HUDEP-2 (cell line): ENCODE data around the gene HOXB6.

Experiments used
- DNase-seq, 76 experiments: peaks; one replicate each; lab custom pipeline; 2025; ENCODE audit not compliant: unreplicated experiment in 76 of 76; lab: John Stamatoyannopoulos, UW

The HOXB6 gene

DNA sequence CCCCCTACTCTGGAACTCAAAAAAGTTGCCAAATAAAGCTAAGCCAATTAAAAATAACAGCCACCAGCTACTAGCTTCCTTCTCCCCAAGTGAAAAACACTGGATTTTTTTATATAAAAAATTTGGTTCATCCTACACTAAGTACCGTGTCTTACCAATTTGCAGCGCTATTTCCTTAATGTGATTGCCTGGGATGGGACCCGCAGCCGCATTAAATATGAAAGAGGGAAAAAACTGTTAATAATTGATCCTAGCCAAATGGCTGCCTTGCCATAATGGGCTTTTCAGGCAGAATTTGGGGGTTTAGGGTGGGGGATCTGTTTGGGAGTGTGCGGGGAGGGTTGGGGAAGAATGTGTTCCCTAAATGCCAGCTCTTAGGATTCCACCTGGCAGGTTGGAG is 19.3 kb upstream of the HOXB6 start:
- no peak for DNase-seq

GRCh38 chr17:48623583-48623982 is 18.8 kb upstream of the HOXB6 start:
- no peak for DNase-seq

- no peak for DNase-seq
Observed at GRCh38 chr17:48622857-48623256, 18.1 kb upstream of the HOXB6 start.

DNA sequence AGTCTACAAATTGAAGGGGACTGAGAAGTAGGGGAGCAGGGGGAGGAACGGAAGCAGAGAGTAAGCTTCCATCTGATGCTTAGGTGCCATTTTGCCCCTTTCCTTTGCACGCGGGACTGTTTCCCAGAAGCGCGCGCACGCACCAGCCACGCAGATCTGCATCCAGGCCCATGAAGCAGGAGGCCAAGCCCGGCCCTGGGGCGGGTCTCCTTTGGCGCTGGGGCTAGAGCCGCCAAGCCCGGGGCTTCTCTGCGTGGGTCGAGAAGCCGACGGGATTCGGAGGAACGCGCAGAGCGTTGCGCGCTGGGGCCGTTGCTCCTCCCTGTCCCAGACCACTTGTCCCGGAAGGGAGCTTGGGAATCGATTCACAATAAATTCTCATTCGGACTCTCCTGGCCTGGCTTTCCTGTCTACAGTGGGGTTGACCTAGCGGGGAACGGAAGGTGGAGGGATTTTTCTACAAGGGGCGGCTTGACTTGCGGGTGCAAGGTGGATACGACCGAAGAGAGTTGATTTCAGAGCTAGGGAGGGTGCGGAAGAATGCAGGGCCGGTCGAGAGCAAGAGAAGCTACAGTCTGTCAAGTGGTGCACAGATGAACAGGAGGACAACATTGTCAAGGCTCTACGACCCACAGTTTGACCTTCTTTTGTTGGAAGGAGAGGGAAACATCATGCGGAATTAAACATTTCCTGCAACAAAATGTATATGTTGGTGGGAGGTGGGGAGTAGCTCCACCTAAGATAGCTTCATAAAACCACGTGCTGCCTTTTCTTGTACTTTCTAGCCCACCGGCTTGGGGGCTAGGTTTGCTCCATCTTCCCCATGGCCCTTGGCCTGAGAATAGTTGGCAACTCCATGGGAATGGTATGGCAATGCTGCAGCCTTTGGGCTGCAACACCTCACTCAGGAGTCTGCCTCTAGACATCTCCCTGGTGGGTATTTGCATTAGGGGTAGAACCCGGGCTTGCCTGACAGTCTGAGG is 16.9 kb upstream of the HOXB6 start:
- no peak for DNase-seq

DNA sequence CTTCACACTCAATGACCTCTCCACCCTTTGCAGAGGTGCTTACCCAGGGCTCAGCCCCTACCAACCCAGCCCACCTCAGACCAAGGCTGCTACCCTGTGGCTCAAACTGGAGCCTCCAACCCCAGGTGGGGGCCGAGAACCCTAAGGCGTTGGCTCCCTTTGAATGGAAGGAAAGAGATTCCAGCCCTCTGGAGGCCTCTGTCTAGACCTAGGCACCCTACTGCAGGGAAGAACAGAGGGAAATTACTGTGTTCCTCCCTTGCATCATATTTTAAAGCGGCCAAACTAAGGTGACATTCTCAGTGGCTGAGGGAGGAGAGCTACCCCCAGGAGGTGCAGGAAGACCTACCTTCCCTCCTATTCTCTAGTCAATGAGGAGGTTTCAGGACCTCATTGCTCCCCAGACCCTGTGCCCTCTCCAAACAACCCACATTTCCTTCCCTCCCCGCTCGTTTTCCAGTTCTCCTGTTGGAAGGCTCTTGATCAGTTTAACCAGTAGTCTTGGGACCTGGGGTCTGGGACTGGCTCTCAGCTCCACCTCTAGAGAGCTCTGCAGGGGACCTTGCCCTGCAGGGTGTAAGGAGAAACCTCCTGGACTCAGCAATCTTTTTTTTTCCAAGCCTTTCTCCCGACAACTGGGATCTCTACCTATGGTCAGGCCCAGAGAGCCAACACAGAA is 15.8 kb upstream of the HOXB6 start:
- no peak for DNase-seq

- DNase-seq: no peak
Observed at GRCh38 chr17:48619826-48620449, 15.2 kb upstream of the HOXB6 start.

DNA sequence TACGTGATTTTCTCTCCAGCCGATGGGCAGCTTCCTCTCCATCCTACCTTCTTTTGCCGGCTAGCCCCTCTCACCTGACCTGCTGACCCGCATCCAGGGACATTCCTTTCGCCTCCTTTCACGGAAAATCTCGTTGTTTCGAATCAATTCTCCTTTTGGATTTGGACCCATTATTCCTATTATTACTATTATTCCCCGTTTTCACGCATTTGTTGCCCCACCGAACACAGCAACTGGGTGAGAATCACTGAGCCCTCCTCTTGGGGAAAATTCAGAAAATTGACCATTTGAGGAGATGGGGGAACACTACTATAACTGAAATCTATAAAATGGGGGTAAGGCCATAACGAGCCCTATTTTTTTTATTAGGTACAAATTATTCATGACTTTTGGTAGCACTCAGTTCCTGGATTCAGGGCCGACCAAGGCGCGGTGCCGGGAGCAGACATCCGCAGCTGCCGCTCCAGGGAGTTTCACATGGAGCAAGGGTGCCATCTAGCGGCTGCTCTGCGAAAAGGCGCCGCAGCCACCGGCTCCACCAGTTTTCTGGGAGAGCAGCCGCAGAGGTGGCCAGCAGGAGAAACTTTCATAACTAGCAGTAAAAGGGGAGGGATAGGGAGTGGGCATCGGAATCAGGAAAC is 13.6 kb upstream of the HOXB6 start:
- peak in 67 of 76 experiments; percentile 9 to 86 (median 67) for DNase-seq

DNA sequence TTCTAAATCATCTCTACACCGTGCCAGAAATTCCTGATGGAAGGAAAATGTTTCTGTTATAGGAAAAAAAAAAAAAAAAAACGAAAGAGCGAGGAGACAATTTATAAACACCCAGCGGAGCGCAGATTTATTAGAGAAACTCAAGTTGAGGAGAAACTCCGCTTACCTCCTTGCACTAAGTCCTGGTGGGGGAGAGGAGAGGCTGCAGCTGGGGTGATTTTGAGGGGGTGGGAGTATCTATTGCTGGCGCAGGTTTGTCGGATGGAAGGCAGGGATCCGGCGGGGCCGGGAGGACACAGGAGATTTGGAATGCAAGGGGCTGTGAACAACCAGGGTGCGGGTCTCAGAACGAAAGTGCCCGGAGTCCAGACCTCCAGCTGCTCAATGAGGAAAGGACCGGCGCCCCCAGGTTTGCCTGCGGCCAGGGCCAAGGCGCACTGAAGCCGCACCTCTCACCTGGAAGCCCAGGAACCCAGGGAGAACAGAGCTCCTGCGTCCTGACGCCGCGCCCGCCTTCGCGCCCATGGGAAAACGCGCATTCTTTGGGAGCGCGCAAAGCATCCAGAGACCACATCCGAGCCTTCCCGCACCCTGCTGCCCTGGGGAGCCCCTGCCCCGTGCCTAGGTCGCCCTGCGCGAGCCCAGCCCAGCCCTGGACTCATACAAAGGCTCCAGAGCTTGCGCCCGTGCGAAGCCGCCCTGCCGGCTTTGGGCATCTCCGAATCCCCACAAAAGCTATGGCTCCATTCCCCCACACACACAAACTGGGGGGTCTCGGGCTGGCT is 12.9 kb upstream of the HOXB6 start:
- DNase-seq: no peak

DNA sequence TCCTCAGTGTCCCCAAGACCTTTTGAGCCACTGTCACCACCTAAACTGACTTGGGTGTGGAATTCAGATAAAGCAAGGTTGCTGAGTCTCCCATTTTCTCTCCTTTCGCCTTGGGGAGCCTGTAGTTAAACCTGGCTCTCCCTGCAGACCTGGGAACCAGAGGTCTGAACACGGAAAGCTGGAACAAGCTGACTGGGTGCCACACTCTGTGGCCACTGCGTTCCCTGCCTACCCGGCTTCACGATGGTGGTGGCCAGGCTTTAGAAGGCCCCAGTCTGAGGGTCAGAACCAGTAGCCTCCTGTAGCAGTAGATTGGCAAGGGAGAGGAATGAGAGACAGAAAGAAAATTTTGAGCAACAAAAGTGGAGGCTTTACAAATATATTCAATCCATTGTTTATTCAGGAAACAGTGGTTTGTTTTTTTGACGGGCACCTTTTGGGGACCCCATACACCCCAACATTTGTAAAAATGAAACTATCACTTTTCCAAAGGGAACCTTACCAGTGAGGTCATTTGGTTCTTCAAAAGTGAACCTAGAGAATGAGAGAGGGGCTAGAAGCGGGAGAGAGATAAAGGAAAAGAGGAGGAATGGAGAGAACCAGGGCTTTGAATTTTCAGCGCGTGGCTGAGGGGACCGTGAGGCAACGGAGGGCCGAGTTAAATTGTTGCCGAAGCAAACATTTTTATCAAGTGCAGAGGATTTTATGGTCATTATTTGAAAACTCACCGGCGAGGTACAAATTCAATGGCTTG is 12.1 kb upstream of the HOXB6 start:
- no peak for DNase-seq

DNA sequence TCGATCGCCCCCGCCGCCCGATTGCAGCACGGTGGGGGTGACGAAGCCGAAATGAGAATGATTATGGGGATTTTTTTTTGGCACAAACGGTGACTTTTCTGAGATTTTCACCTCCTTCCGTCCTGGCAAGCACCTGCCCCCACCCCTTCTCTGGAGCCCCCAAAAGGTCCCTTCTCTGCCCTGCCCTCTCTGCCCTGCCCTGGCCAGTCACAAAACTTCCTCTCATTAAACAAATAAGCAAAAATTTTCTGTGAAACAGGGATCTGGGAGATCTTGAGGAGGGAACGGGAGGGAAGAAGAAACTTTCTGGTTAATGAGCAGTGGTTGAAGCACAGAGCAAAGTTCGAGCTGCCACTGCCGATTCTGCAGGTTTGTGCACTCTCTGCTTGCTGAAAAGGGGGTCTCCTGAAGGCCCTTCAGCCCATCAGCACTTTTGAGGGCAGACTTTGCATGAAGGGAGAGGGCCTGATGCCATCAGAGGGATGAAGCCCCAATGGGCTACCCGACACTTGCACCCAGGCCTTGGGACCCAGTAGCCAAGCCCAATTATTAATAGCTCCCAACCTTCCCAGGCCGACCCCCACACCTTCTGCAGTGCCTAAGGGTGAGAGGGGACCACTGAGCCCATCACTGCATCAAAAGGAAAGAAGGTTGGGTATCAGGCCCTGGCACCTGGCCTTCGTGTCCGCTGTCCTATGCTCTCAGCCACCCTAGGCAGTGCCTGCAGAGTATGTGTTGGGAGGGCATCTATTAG is 11.4 kb upstream of the HOXB6 start:
- no peak for DNase-seq

DNA sequence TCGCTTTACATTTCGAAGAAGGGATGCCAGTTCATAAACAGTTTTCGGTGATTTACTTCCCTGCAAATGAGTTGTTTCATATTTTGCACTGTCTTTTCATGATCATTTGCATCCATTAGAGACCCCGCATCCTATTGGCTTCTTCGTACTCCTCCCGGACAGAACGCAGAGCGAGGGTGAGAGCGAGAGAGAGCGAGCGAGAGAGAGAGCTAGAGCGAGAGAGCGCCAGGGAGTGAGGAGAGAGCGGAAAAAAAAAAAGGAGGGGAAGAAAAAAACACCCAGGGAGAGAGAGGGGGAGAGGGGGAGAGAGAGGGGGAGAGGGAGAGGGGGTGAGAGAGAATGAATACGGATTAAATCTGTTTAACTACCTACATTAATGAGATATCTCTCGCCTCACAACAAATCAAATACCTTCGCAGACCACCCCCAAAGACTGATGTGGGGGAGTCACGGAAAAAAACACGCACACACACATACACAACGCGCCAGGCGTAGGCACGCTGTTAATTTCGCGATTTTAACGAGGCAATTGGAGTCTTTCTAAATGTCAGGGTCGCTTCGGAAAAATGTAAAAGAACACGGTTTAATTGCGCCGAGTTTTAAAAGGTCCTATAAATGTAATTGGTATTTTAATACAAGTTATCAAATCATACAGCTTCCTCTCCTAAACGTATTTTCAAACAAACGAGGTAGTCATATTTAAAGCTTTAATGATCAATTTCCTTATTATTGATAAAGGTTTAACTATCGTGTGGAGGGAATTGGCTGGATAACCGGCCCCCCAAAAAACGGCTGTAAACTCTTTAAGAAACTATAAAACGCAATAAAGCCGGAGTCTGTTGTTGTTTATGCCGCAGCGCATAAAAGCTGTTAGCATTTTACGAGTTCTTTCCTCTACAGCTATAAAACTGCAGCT is 10.5 kb upstream of the HOXB6 start, which contains the start of gene HOXB8:
TSS of gene HOXB8 (minus strand) at position 246 of the 916 bp plus-strand sequence. CDS start 588 bp downstream, outside the sequence.
- DNase-seq: no peak

- DNase-seq: peak in 1 of 76 experiments; percentile 13
Observed at GRCh38 chr17:48613862-48614694, 9.3 kb upstream of the HOXB6 start.

- peak in 6 of 76 experiments; percentile 4 to 34 (median 20) for DNase-seq
Observed at GRCh38 chr17:48612854-48613691, 8.3 kb upstream of the HOXB6 start.

DNA sequence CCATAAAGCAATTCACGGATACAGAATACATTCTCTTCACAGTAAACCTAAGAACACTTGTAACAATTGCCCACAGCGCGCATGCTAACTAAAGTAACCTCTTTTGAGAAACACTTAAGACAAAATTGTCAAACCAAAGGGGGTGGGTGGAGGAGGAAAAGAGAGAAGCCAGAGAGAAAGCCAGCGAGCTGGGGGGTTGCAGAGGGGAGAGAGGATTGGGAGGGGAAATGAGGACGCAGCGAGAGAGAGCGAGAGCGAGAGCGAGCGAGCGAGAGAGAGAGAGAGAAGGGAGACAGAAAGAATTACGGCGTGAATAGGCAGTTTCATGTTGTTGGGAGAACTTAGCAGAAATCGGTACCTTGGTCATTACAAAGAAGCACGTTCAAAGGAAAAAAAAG is 7.7 kb upstream of the HOXB6 start:
- no peak for DNase-seq

DNA sequence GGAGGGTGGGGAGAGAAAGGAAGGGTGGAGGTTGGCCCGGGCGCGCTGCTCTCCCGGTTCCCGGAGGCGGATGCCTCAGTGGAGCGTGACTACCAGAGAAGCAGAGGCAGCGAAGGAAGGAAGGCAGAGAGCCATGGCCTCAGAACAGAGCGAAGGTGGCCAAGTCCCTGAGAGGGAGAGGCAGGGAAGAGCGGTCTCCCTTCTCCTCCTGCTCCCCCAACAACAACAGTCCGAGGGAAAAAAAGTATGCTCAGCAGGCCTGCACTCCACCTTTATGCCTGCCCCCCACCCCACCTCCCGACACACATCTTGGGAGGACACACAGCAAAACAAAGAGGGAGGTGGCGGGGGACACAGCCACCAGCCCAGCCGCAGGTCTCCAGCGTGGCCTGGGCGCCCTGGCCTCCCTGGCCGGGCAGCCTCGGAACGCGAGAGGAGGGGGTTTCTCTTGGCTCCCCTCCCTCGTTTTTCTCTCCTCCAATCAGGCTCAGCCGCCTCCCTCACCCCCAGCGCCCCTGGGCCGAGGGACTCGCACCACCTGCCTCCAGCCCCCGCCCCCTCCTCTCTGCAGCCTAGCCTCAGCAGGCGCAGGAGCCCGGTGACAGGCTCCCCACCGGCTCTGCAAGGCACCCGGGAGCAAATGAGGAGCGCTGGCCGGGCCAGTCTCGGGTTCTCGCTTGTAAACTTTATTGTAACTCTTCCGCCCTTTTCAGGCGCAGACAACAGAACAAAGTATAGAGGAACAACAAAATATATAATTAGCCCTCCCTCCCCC is 7.1 kb upstream of the HOXB6 start:
- DNase-seq: no peak
